ENCODE measurements around the gene LAPTM4A.

- TF ChIP-seq POLR2AphosphoS5 (IDR thresholded peaks at IDR 0.05) = no peak
- TF ChIP-seq POLR2A (IDR thresholded peaks at IDR 0.05) = no peak
Observed at GRCh38 chr2:20095469-20095868, 44.0 kb upstream of the LAPTM4A start.

All from stomach (tissue), 4 donors.